HL-60 (cell line): ENCODE measurements around the gene EYA3.

Experiments used
- DNase-seq, 2 experiments: peaks; one replicate each; pipeline ENCODE4 v3.0.0-alpha.2; 2010 to 2020; ENCODE audit warnings: low read depth in 1 of 2, low spot score in 1 of 2
- H3K27ac ChIP-seq: fragments of 250-450 bp; sonication (Bioruptor Pico); replicated peaks from 2 replicates; pipeline ENCODE4 v1.5.1; 2020; ENCODE audit warnings: mild to moderate bottlenecking, moderate library complexity
- H3K27me3 ChIP-seq: fragments of 250-450 bp; sonication (Bioruptor Pico); 2 replicates; pipeline ENCODE4 v1.5.1; 2021; ENCODE audit warnings: mild to moderate bottlenecking, moderate library complexity; ENCODE audit not compliant: insufficient read depth, poor library complexity, severe bottlenecking
- H3K4me3 ChIP-seq: replicated peaks from 2 replicates; pipeline ENCODE4 v1.5.1; 2011; ENCODE audit warnings: mild to moderate bottlenecking, control low read depth, low read length; ENCODE audit not compliant: insufficient read depth
- GABPA ChIP-seq: IDR thresholded peaks from 2 replicates; pipeline ENCODE4 v1.6.1; 2012; ENCODE audit warnings: low read depth
- POLR2AphosphoS5 ChIP-seq: IDR thresholded peaks from 2 replicates; pipeline ENCODE4 v1.6.1; 2012; ENCODE audit warnings: low read depth
- SPI1 ChIP-seq: IDR thresholded peaks from 2 replicates; pipeline ENCODE4 v1.6.1; 2012; ENCODE audit warnings: low read depth, mild to moderate bottlenecking, borderline replicate concordance
- TF ChIP-seq, protein P1 (sequence below): IDR thresholded peaks from one replicate; pipeline ENCODE4 v1.5.1; 2011; ENCODE audit warnings: low read length, control low read depth, inconsistent platforms; ENCODE audit not compliant: insufficient read depth
- TF ChIP-seq, protein P2 (sequence below): IDR thresholded peaks from 2 replicates; pipeline ENCODE4 v1.6.1; 2012; ENCODE audit warnings: low read depth; ENCODE audit not compliant: insufficient replicate concordance

EYA3 gene

DNA sequence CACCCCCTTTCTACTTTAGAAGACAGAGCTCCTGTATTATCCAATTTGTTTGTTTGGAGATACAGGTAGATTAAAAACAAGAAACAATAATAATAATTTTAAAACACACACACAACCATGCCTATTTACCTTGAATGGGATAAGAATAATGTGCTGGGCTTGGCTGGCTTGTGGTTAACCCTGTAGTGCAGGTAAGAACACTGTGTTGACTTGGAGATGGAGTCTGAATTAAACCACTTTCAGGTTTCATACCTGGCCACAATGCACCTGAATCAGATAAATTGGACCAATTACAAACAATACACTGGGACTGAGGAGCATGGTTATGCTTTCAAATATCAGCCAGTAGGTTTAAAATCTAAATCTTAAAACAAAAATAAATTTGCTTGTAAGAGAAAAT, 60.8 kb downstream of the EYA3 start:
- Histone ChIP-seq H3K4me3 (no peak overlapping the region), H3K27ac (no peak overlapping the region), H3K27me3 (no peaks in the 10 kb centered on the region)
- no peak for DNase-seq
- TF ChIP-seq, protein P1, sequence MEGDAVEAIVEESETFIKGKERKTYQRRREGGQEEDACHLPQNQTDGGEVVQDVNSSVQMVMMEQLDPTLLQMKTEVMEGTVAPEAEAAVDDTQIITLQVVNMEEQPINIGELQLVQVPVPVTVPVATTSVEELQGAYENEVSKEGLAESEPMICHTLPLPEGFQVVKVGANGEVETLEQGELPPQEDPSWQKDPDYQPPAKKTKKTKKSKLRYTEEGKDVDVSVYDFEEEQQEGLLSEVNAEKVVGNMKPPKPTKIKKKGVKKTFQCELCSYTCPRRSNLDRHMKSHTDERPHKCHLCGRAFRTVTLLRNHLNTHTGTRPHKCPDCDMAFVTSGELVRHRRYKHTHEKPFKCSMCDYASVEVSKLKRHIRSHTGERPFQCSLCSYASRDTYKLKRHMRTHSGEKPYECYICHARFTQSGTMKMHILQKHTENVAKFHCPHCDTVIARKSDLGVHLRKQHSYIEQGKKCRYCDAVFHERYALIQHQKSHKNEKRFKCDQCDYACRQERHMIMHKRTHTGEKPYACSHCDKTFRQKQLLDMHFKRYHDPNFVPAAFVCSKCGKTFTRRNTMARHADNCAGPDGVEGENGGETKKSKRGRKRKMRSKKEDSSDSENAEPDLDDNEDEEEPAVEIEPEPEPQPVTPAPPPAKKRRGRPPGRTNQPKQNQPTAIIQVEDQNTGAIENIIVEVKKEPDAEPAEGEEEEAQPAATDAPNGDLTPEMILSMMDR: no peak
- TF ChIP-seq SPI1: no peak
- no peak for TF ChIP-seq GABPA
- TF ChIP-seq POLR2AphosphoS5: no peak
- TF ChIP-seq, protein P2, sequence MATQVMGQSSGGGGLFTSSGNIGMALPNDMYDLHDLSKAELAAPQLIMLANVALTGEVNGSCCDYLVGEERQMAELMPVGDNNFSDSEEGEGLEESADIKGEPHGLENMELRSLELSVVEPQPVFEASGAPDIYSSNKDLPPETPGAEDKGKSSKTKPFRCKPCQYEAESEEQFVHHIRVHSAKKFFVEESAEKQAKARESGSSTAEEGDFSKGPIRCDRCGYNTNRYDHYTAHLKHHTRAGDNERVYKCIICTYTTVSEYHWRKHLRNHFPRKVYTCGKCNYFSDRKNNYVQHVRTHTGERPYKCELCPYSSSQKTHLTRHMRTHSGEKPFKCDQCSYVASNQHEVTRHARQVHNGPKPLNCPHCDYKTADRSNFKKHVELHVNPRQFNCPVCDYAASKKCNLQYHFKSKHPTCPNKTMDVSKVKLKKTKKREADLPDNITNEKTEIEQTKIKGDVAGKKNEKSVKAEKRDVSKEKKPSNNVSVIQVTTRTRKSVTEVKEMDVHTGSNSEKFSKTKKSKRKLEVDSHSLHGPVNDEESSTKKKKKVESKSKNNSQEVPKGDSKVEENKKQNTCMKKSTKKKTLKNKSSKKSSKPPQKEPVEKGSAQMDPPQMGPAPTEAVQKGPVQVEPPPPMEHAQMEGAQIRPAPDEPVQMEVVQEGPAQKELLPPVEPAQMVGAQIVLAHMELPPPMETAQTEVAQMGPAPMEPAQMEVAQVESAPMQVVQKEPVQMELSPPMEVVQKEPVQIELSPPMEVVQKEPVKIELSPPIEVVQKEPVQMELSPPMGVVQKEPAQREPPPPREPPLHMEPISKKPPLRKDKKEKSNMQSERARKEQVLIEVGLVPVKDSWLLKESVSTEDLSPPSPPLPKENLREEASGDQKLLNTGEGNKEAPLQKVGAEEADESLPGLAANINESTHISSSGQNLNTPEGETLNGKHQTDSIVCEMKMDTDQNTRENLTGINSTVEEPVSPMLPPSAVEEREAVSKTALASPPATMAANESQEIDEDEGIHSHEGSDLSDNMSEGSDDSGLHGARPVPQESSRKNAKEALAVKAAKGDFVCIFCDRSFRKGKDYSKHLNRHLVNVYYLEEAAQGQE: no peak

DNA sequence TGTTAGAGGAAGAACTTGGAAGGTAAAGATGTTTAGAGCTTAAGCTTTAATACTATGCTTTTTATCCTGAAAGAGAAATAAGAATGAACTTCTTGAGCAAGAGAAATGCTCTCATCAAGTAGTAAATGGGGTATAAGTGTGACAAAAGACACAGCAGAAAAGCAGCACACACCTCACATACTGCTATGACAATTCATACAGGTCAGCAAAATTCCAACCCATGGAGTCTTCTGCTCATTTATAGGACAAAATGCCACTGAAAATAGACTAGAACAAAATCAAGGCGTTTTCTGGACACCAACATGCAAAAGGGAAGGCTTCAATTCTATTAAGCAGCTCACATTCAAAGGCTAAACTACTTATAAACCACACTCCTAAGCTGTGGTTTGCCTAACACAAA, 61.2 kb downstream of the EYA3 start:
- no peaks in the 10 kb centered on the region for H3K27me3 ChIP-seq

DNA sequence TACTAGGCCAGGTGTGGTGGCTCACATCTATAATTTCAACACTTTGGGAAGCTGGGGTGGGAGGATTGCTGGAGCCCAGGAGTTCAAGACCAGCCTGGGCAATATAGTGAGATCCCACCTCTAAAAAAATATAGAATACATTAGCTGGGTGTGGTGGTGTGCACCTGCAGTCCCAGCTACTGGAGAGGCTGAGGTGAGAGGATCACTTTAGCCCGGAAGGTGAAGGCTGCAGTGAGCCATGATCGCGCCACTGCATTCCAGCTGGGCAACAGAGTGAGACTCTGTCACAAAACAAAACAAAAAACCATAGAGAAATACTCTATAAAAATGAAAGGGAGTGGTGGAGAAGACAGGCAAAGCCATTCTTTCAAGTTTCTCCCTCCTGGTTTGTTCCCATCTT, 62.1 kb downstream of the EYA3 start:
- no peaks in the 10 kb centered on the region for H3K27me3 ChIP-seq
- DNase-seq: no peak
- TF ChIP-seq SPI1: no peak
- TF ChIP-seq, protein P1: no peak
- no peak for TF ChIP-seq POLR2AphosphoS5
- no peak for TF ChIP-seq GABPA
- TF ChIP-seq, protein P2: no peak
- no peak overlapping the region for H3K4me3 ChIP-seq
- no peak overlapping the region for H3K27ac ChIP-seq

More for the DNA sequence above, 61.2 kb downstream of the EYA3 start:
- TF ChIP-seq, protein P1: no peak
- TF ChIP-seq GABPA (no peak), POLR2AphosphoS5 (no peak), SPI1 (no peak)
- TF ChIP-seq, protein P2: no peak
- Histone ChIP-seq H3K4me3 (no peak overlapping the region), H3K27ac (no peak overlapping the region)
- DNase-seq: no peak
